CD4-positive, alpha-beta T cell (primary cell): ENCODE measurements around the gene KNTC1. TPM values are rescaled to one million over a fixed set of nuclear protein-coding genes. Genes with fewer than 3 reads are reported as not detected.
"Not testable (repeated sequence)": the region's sequence is repeated elsewhere in the genome, so short reads cannot be mapped to it uniquely, and the experiment has no call there.

Source experiments
- ATAC-seq: fragments of 200-7000 bp; cut with Tn5 transposase; one replicate; pipeline ENCODE4 v1.10.0; 2022; ENCODE audit warnings: mild to moderate bottlenecking; ENCODE audit not compliant: poor library complexity
- CTCF ChIA-PET: fragments of 350-600 bp; sonication (Branson Sonifier 250); formaldehyde crosslinking; loops from one replicate; lab custom pipeline; 2021; ENCODE audit warnings: antibody characterized with exemption, inconsistent platforms; lab: Charles Lee
- POLR2A ChIA-PET: fragments of 350-600 bp; sonication (Branson Sonifier 250); formaldehyde crosslinking; loops from one replicate; lab custom pipeline; 2021; ENCODE audit warnings: antibody characterized with exemption, inconsistent platforms; lab: Charles Lee
- DNase-seq, 14 experiments: peaks; one replicate each; pipeline ENCODE4 v3.0.0-alpha.2; 2013 to 2020; ENCODE audit warnings: mixed read lengths in 2 of 14
- H3K27ac ChIP-seq, 2 donors: one replicate each; pipeline versions ENCODE4 v1.5.1 to v1.7.0; 2013; ENCODE audit warnings: low read length in 2 of 2, low read depth in 1 of 2, mild to moderate bottlenecking in 1 of 2
- H3K27me3 ChIP-seq, 2 experiments: 1 replicate in 1 of 2; 2 replicates in 1 of 2; pipeline versions ENCODE4 v1.6.1 to v1.7.0; 2013; ENCODE audit warnings: low read length in 2 of 2, control low read depth in 1 of 2, mild to moderate bottlenecking in 1 of 2, moderate library complexity in 1 of 2; ENCODE audit not compliant: insufficient read depth in 2 of 2, control insufficient read depth in 1 of 2
- H3K36me3 ChIP-seq: one replicate; pipeline ENCODE4 v1.6.1; 2013; ENCODE audit warnings: low read length, control low read depth; ENCODE audit not compliant: insufficient read depth
- H3K4me1 ChIP-seq: one replicate; pipeline ENCODE4 v1.6.1; 2013; ENCODE audit warnings: low read length, control low read depth; ENCODE audit not compliant: insufficient read depth
- H3K4me3 ChIP-seq: one replicate; pipeline ENCODE4 v1.5.1; 2013; ENCODE audit warnings: mild to moderate bottlenecking, low read length, moderate library complexity
- H3K9me3 ChIP-seq, 2 experiments: 1 replicate in 1 of 2; 2 replicates in 1 of 2; pipeline versions ENCODE4 v1.6.1 to v1.7.0; 2013; ENCODE audit warnings: low read length in 2 of 2, mild to moderate bottlenecking in 2 of 2, control low read depth in 1 of 2, moderate library complexity in 1 of 2; ENCODE audit not compliant: control insufficient read depth in 1 of 2, insufficient read depth in 1 of 2
- H3K27ac Mint-ChIP-seq: one replicate; pipeline ENCODE4 v1.8.0; 2020; ENCODE audit warnings: mixed read lengths
- H3K27me3 Mint-ChIP-seq: one replicate; pipeline ENCODE4 v1.8.0; 2021; ENCODE audit warnings: mixed read lengths
- H3K36me3 Mint-ChIP-seq: one replicate; pipeline ENCODE4 v1.8.0; 2021; ENCODE audit warnings: low read depth, mixed read lengths
- H3K4me1 Mint-ChIP-seq: one replicate; pipeline ENCODE4 v1.8.0; 2021; ENCODE audit warnings: low read depth, mixed read lengths
- H3K4me3 Mint-ChIP-seq: one replicate; pipeline ENCODE4 v1.8.0; 2020; ENCODE audit warnings: mild to moderate bottlenecking, mixed read lengths
- H3K9me3 Mint-ChIP-seq: one replicate; pipeline ENCODE4 v1.8.0; 2020; ENCODE audit warnings: mixed read lengths
- CTCF ChIP-seq: fragments of 200-600 bp; IDR thresholded peaks from one replicate; pipeline ENCODE4 v1.8.0; 2022; ENCODE audit warnings: antibody characterized with exemption, mild to moderate bottlenecking
- intact Hi-C, 2 experiments: fragments of 100-400 bp; cut with DNase I in 1 of 2; cut with micrococcal nuclease in 1 of 2; formaldehyde crosslinking; loops; one replicate each; pipeline versions ENCODE4 v1.15.1 to v1.9.0; 2023 to 2025; cut with DNase I, micrococcal nuclease
- total RNA-seq, 174 experiments: library from RNA in 2 of 174; stranded (reverse) in 2 of 174; gene quantifications; one replicate each; pipeline ENCODE4 v1.2.3 and lab custom pipeline; 2021 to 2026

KNTC1 gene
- total RNA-seq, 2 experiments from 2014 or later, result 23.3 to 23.8 TPM

GRCh38 chr12:122569288-122569687 lies 42.2 kb downstream of the KNTC1 start:
- Mint-ChIP-seq H3K27me3 (no peaks in the 10 kb centered on the region), H3K27ac (no peak overlapping the region), H3K36me3 (peaks cover 36% of the 10 kb centered on the region), H3K4me1 (no peaks in the 10 kb centered on the region), H3K4me3 (no peak overlapping the region), H3K9me3 (no peaks in the 10 kb centered on the region)
- H3K4me1 ChIP-seq, result no peaks in the 10 kb centered on the region
- no peaks in the 10 kb centered on the region for H3K27me3 ChIP-seq
- H3K36me3 ChIP-seq, result peaks cover 21% of the 10 kb centered on the region
- intact Hi-C loops, result no loop called here
- no peak overlapping the region for H3K4me3 ChIP-seq
- CTCF ChIA-PET, result interaction anchor here (1.1 kb wide), 1 partner anchor 27 kb away, joined by 3 read pairs; no protein-coding TSS in a partner anchor
- H3K9me3 ChIP-seq, result no peaks in the 10 kb centered on the region
- ATAC-seq (no peak), DNase-seq (no peak)
- no peak for TF ChIP-seq CTCF
- H3K27ac ChIP-seq, result no peak overlapping the region
- POLR2A ChIA-PET, result no interaction called here

- H3K27me3 ChIP-seq, H3K9me3 Mint-ChIP-seq, H3K27me3 Mint-ChIP-seq, DNase-seq, CTCF ChIA-PET, H3K27ac Mint-ChIP-seq, H3K4me1 ChIP-seq, POLR2A ChIA-PET, H3K4me1 Mint-ChIP-seq, H3K27ac ChIP-seq, ATAC-seq, intact Hi-C loops, H3K4me3 ChIP-seq, H3K4me3 Mint-ChIP-seq, H3K9me3 ChIP-seq: not testable (repeated sequence)
- peaks cover 42% of the 10 kb centered on the region for H3K36me3 Mint-ChIP-seq
- peaks cover 27% of the 10 kb centered on the region for H3K36me3 ChIP-seq
Measured at GRCh38 chr12:122570006-122570405, 43.0 kb downstream of the KNTC1 start.

- no peaks in the 10 kb centered on the region for H3K4me1 Mint-ChIP-seq
- Histone ChIP-seq H3K9me3 (no peaks in the 10 kb centered on the region), H3K27me3 (no peaks in the 10 kb centered on the region), H3K4me1 (no peaks in the 10 kb centered on the region), H3K36me3 (peaks cover 34% of the 10 kb centered on the region), H3K4me3 (no peak overlapping the region), H3K27ac (no peak overlapping the region)
- no peaks in the 10 kb centered on the region for H3K27me3 Mint-ChIP-seq
- H3K9me3 Mint-ChIP-seq, result no peaks in the 10 kb centered on the region
- DNase-seq, result no peak
- H3K36me3 Mint-ChIP-seq, result peaks cover 52% of the 10 kb centered on the region
- ATAC-seq, result no peak
- intact Hi-C loops, result no loop called here
- ChIA-PET CTCF (no interaction called here), POLR2A (no interaction called here)
- no peak for TF ChIP-seq CTCF
- no peak overlapping the region for H3K4me3 Mint-ChIP-seq
- no peak overlapping the region for H3K27ac Mint-ChIP-seq
Measured at GRCh38 chr12:122571821-122572220, 44.8 kb downstream of the KNTC1 start.

- intact Hi-C loops, H3K4me3 ChIP-seq, ATAC-seq, H3K27me3 Mint-ChIP-seq, H3K4me3 Mint-ChIP-seq, CTCF ChIA-PET, H3K27ac ChIP-seq, H3K4me1 Mint-ChIP-seq, H3K9me3 ChIP-seq, H3K4me1 ChIP-seq, H3K27ac Mint-ChIP-seq, H3K9me3 Mint-ChIP-seq, DNase-seq, H3K27me3 ChIP-seq, POLR2A ChIA-PET: not testable (repeated sequence)
- peaks cover 54% of the 10 kb centered on the region for H3K36me3 Mint-ChIP-seq
- H3K36me3 ChIP-seq, result peaks cover 32% of the 10 kb centered on the region
Measured at GRCh38 chr12:122583294-122583693, 56.2 kb downstream of the KNTC1 start.
